Mesendoderm (in vitro differentiated cells): ENCODE measurements around the gene SLC25A48.

ENCODE experiments used
- DNase-seq: peaks from one replicate; pipeline ENCODE4 v3.0.0; 2013
- H2AK5ac ChIP-seq: 2 replicates; pipeline ENCODE4 v1.6.1; 2013; ENCODE audit warnings: low read length, inconsistent platforms
- H2BK120ac ChIP-seq: 2 replicates; pipeline ENCODE4 v1.6.1; 2013; ENCODE audit warnings: low read depth, mild to moderate bottlenecking, low read length, moderate library complexity, mixed read lengths
- H2BK15ac ChIP-seq: replicated peaks from 2 replicates; pipeline ENCODE4 v1.6.1; 2013; ENCODE audit warnings: low read depth, mild to moderate bottlenecking, moderate library complexity
- H2BK5ac ChIP-seq: 2 replicates; pipeline ENCODE4 v1.6.1; 2013; ENCODE audit warnings: low read length, inconsistent platforms
- H3K18ac ChIP-seq: 2 replicates; pipeline ENCODE4 v1.6.1; 2013; ENCODE audit warnings: mild to moderate bottlenecking, low read length, mixed read lengths
- H3K23ac ChIP-seq: one replicate; pipeline ENCODE4 v1.6.1; 2013; ENCODE audit warnings: low read length
- H3K27ac ChIP-seq: 2 replicates; pipeline ENCODE4 v1.5.1; 2013; ENCODE audit warnings: low read depth, mild to moderate bottlenecking, inconsistent platforms, low read length, moderate library complexity
- H3K27me3 ChIP-seq: 2 replicates; pipeline ENCODE4 v1.6.1; 2013; ENCODE audit warnings: low read length, control low read depth, mild to moderate bottlenecking, inconsistent platforms; ENCODE audit not compliant: insufficient read depth, poor library complexity
- H3K36me3 ChIP-seq: 2 replicates; pipeline ENCODE4 v1.6.1; 2013; ENCODE audit warnings: low read length, inconsistent platforms; ENCODE audit not compliant: control insufficient read depth, insufficient read depth
- H3K4ac ChIP-seq: one replicate; pipeline ENCODE4 v1.6.1; 2013; ENCODE audit warnings: low read depth, mild to moderate bottlenecking, low read length, moderate library complexity
- H3K4me1 ChIP-seq: 2 replicates; pipeline ENCODE4 v1.6.1; 2013; ENCODE audit warnings: low read depth, low read length, inconsistent platforms; ENCODE audit not compliant: control insufficient read depth
- H3K4me2 ChIP-seq: 2 replicates; pipeline ENCODE4 v1.6.1; 2013; ENCODE audit warnings: low read length
- H3K4me3 ChIP-seq: 2 replicates; pipeline ENCODE4 v1.5.1; 2013; ENCODE audit warnings: mild to moderate bottlenecking, low read length
- H3K56ac ChIP-seq: one replicate; pipeline ENCODE4 v1.6.1; 2013; ENCODE audit warnings: low read length
- H3K79me1 ChIP-seq: 2 replicates; pipeline ENCODE4 v1.6.1; 2013; ENCODE audit warnings: low read length, inconsistent platforms
- H3K79me2 ChIP-seq: 2 replicates; pipeline ENCODE4 v1.6.1; 2013; ENCODE audit warnings: mild to moderate bottlenecking, low read length; ENCODE audit not compliant: control insufficient read depth, insufficient read depth
- H3K9ac ChIP-seq: 2 replicates; pipeline ENCODE4 v1.6.1; 2013; ENCODE audit warnings: low read length, inconsistent platforms
- H4K5ac ChIP-seq: one replicate; pipeline ENCODE4 v1.6.1; 2013; ENCODE audit warnings: low read length
- H4K8ac ChIP-seq: one replicate; pipeline ENCODE4 v1.6.1; 2013; ENCODE audit warnings: low read depth, mild to moderate bottlenecking, control low read depth, low read length, moderate library complexity
- WGBS: extraction: QIAGEN DNeasy Blood & Tissue Kit; methylation state at CpG from one replicate; pipeline ENCODE4 v1.1.7; 2013; ENCODE audit warnings: low lambda C conversion rate, missing lambda C conversion rate; ENCODE audit not compliant: insufficient coverage; ENCODE audit errors: extremely low coverage; 5-methylcytosine and 5-hydroxymethylcytosine counted together

Gene SLC25A48

DNA sequence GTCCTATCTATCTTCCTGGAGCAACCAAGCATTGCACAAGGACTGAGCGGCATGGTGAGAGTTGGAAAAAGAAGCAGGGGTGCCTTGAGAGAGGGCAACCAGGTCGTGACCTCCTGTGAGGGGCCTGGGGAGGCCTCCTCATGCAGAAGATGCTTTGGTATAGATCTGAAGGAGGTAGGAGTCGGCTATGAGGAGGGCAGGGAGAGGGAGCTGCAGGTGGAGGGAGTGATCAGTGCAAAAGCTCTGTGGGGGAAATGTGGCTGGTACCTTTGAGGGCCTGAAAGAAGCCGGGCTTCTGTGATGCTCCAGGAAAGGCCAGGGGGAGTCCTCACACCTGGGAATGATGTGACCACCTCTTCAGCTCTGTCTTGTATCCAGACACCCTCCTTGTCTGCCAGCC, 3.6 kb upstream of the SLC25A48 start:
- H3K4me1 ChIP-seq, result no peaks in the 10 kb centered on the region
- no peak overlapping the region for H2BK120ac ChIP-seq
- H2BK5ac ChIP-seq, result no peak overlapping the region
- no peak for DNase-seq
- H3K18ac ChIP-seq, result no peak overlapping the region
- H3K9ac ChIP-seq, result no peak overlapping the region
- no peaks in the 10 kb centered on the region for H3K36me3 ChIP-seq
- no CpG with 5 or more reads among the region's 4 CpGs for WGBS
- no peak overlapping the region for H2BK15ac ChIP-seq
- no peak overlapping the region for H3K4ac ChIP-seq
- H3K4me3 ChIP-seq, result no peak overlapping the region
- no peak overlapping the region for H4K5ac ChIP-seq
- no peak overlapping the region for H3K56ac ChIP-seq
- no peak overlapping the region for H4K8ac ChIP-seq
- no peak overlapping the region for H3K4me2 ChIP-seq
- H3K23ac ChIP-seq, result no peak overlapping the region
- no peaks in the 10 kb centered on the region for H3K79me2 ChIP-seq
- peaks cover 3% of the 10 kb centered on the region for H3K27me3 ChIP-seq
- H3K79me1 ChIP-seq, result no peaks in the 10 kb centered on the region
- no peak overlapping the region for H3K27ac ChIP-seq
- H2AK5ac ChIP-seq, result peak overlapping the region; percentile 28

DNA sequence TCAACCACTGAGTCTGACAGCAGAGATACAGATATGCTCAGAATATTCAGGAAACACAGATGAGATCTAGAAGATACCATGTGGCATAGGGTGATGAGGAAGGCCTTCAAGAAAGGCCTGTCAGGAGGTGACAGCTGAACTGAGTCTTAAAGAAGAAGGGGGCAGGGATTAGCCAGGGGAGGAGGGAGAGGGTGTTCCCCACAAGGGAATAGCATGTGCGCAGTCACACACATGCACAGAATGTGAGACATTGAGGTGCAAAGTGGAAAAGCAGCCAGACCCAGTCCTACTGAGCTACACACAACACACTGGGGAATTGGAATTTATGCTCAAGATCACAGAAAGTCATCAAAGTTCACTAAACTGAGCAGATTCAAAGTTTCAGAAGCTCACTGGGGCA, 3.0 kb upstream of the SLC25A48 start:
- no peak overlapping the region for H2BK15ac ChIP-seq
- no peak overlapping the region for H3K4me3 ChIP-seq
- no peak overlapping the region for H3K27ac ChIP-seq
- H3K79me2 ChIP-seq, result no peaks in the 10 kb centered on the region
- no peak overlapping the region for H4K5ac ChIP-seq
- H3K4me2 ChIP-seq, result no peak overlapping the region
- peaks cover 3% of the 10 kb centered on the region for H3K27me3 ChIP-seq
- no peak overlapping the region for H3K56ac ChIP-seq
- no peak overlapping the region for H3K23ac ChIP-seq
- H2AK5ac ChIP-seq, result no peak overlapping the region
- H3K79me1 ChIP-seq, result no peaks in the 10 kb centered on the region
- no peak overlapping the region for H3K4ac ChIP-seq
- no peak overlapping the region for H2BK5ac ChIP-seq
- no peak for DNase-seq
- no peaks in the 10 kb centered on the region for H3K36me3 ChIP-seq
- WGBS, result no CpG with 5 or more reads among the region's 1 CpG
- no peaks in the 10 kb centered on the region for H3K4me1 ChIP-seq
- H4K8ac ChIP-seq, result no peak overlapping the region
- H3K9ac ChIP-seq, result no peak overlapping the region
- no peak overlapping the region for H2BK120ac ChIP-seq
- no peak overlapping the region for H3K18ac ChIP-seq

DNA sequence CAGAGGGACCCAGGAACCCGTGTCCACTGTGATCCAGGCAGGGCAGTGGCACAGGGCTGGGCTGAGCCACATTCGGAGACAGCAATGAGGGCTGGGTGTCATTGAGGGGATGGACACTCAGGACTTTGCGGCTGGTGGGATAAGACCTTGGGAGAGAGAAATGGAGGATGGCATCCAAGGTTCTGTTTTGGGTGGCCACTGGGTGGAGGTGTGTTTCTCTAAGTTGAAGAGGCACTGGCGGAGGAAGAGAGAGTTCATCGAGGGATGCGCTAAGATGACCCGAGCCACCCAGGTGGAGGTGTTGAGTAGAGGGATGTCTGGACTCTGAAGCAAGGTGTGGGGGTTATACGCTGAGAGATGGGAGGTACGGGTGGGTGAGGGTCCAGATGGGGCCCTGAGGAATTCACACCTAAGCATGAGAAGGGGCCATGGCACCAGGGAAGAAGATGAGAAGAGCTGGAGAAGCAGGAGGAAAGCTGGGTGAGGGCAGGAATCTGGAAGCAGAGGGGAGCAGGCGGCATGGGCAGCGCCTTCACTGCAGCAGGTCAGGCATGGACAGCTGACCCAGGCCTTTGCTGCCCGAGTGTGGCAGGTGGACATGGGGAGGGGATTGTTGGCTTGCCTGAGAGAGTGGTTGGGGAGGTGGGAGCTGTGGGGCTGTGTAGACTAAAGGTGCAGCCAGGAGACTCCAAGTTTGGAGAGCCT, 2.5 kb upstream of the SLC25A48 start:
- no peak overlapping the region for H4K5ac ChIP-seq
- peaks cover 3% of the 10 kb centered on the region for H3K27me3 ChIP-seq
- no CpG with 5 or more reads among the region's 12 CpGs for WGBS

GRCh38 chr5:135832941-135833920, 1.2 kb upstream of the SLC25A48 start:
- Histone ChIP-seq H3K27ac (no peak overlapping the region), H3K79me2 (no peaks in the 10 kb centered on the region), H2BK120ac (no peak overlapping the region), H3K18ac (no peak overlapping the region), H3K27me3 (peaks cover 3% of the 10 kb centered on the region), H2BK15ac (no peak overlapping the region), H3K4me2 (no peak overlapping the region), H2AK5ac (no peak overlapping the region), H3K4me3 (no peak overlapping the region), H3K23ac (no peak overlapping the region), H4K5ac (no peak overlapping the region), H3K36me3 (no peaks in the 10 kb centered on the region), H3K56ac (no peak overlapping the region), H4K8ac (no peak overlapping the region), H3K79me1 (no peaks in the 10 kb centered on the region), H3K4ac (no peak overlapping the region), H3K4me1 (no peaks in the 10 kb centered on the region), H2BK5ac (no peak overlapping the region), H3K9ac (no peak overlapping the region)
- no peak for DNase-seq
- WGBS, result no CpG with 5 or more reads among the region's 14 CpGs

More for the DNA sequence above, 2.5 kb upstream of the SLC25A48 start:
- H4K8ac ChIP-seq, result no peak overlapping the region
- no peak overlapping the region for H2BK120ac ChIP-seq
- H3K4me3 ChIP-seq, result no peak overlapping the region
- no peak overlapping the region for H3K4me2 ChIP-seq
- H2AK5ac ChIP-seq, result no peak overlapping the region
- no peaks in the 10 kb centered on the region for H3K36me3 ChIP-seq
- H3K23ac ChIP-seq, result no peak overlapping the region
- no peak overlapping the region for H2BK5ac ChIP-seq
- peak; percentile 29 for DNase-seq
- H3K27ac ChIP-seq, result no peak overlapping the region
- H3K56ac ChIP-seq, result no peak overlapping the region
- H2BK15ac ChIP-seq, result no peak overlapping the region
- H3K79me1 ChIP-seq, result no peaks in the 10 kb centered on the region
- no peak overlapping the region for H3K18ac ChIP-seq
- H3K9ac ChIP-seq, result no peak overlapping the region
- no peaks in the 10 kb centered on the region for H3K4me1 ChIP-seq
- H3K4ac ChIP-seq, result no peak overlapping the region
- H3K79me2 ChIP-seq, result no peaks in the 10 kb centered on the region

- no peak overlapping the region for H3K4me2 ChIP-seq
- H4K8ac ChIP-seq, result no peak overlapping the region
- H3K79me1 ChIP-seq, result no peaks in the 10 kb centered on the region
- H3K4me3 ChIP-seq, result no peak overlapping the region
- H3K56ac ChIP-seq, result peak overlapping the region; percentile 69
- peak overlapping the region; percentile 78 for H3K9ac ChIP-seq
- H3K4me1 ChIP-seq, result no peaks in the 10 kb centered on the region
- DNase-seq, result no peak
- no peak overlapping the region for H3K27ac ChIP-seq
- no CpG with 5 or more reads among the region's 16 CpGs for WGBS
- H2BK120ac ChIP-seq, result no peak overlapping the region
- peaks cover 3% of the 10 kb centered on the region for H3K27me3 ChIP-seq
- no peak overlapping the region for H3K23ac ChIP-seq
- no peak overlapping the region for H2AK5ac ChIP-seq
- H3K18ac ChIP-seq, result no peak overlapping the region
- no peaks in the 10 kb centered on the region for H3K79me2 ChIP-seq
- no peak overlapping the region for H2BK5ac ChIP-seq
- H3K36me3 ChIP-seq, result no peaks in the 10 kb centered on the region
- H4K5ac ChIP-seq, result no peak overlapping the region
- no peak overlapping the region for H2BK15ac ChIP-seq
- H3K4ac ChIP-seq, result no peak overlapping the region
These were observed 363 bp upstream of the SLC25A48 start for GRCh38 chr5:135833961-135834638.
